Measurements from ENCODE around the gene KLHL3. TPM values are rescaled to one million over a fixed set of nuclear protein-coding genes. Genes with fewer than 3 reads are reported as not detected.

The KLHL3 gene
- total RNA-seq, 3 donors from 2014 or later = 4.2 to 6.7 (median 5.4) TPM

DNA sequence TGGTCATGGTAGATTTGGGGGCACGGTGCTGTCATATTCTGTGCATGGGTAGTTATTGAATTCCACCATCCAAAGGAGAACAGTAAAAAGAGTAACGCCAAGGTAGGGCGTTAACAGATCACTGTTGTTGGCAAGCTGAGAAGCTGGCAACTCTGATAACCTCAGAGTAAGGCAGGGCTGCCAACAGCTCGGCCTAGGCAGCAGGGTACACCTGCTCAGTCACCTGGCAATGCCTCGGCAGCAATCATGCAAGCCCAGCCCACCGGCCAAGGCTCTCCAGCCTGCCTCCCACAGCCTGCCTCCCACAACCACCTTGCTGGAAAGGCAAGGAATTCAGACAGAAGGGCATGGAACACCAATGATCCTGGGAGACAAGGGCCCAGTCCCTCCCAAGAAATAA is 63.9 kb downstream of the KLHL3 start:
- DNase-seq (peak in 2 of 3 donors; percentile 11 to 27), ATAC-seq (peak; percentile 70)

DNA sequence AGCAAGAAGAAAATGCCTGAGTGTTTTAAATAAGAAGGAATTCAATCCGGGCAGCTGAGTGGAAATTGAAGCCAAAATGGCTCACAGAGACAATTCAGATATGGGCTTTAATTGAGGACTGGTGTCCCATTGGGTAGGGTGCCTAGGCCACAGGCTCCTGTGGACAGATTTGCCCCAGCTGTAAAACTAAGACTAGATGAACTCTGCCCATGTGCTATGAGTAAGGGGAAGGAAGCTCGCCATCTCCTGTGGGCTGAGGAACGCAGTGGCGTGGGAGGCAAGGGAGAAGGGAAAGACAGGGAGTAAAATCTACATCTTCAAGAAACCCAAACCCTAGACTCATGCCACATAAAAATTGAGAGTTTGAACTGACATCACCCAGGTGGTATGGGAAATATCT is 66.1 kb downstream of the KLHL3 start:
- no peaks in the 10 kb centered on the region for H3K9me3 ChIP-seq
- H3K4me1 ChIP-seq (ENCODE audit: low read depth) = no peaks in the 10 kb centered on the region
- intact Hi-C loops (cut with DNase I, micrococcal nuclease) = no loop called here
- TF ChIP-seq, protein P1, sequence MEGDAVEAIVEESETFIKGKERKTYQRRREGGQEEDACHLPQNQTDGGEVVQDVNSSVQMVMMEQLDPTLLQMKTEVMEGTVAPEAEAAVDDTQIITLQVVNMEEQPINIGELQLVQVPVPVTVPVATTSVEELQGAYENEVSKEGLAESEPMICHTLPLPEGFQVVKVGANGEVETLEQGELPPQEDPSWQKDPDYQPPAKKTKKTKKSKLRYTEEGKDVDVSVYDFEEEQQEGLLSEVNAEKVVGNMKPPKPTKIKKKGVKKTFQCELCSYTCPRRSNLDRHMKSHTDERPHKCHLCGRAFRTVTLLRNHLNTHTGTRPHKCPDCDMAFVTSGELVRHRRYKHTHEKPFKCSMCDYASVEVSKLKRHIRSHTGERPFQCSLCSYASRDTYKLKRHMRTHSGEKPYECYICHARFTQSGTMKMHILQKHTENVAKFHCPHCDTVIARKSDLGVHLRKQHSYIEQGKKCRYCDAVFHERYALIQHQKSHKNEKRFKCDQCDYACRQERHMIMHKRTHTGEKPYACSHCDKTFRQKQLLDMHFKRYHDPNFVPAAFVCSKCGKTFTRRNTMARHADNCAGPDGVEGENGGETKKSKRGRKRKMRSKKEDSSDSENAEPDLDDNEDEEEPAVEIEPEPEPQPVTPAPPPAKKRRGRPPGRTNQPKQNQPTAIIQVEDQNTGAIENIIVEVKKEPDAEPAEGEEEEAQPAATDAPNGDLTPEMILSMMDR (IDR thresholded peaks at IDR 0.05) = no peak
- H3K4me3 ChIP-seq = no peak overlapping the region
- DNase-seq (no peak), ATAC-seq (no peak)
- no peaks in the 10 kb centered on the region for H3K36me3 ChIP-seq (ENCODE audit: low read depth)

More for the DNA sequence above, 63.9 kb downstream of the KLHL3 start:
- TF ChIP-seq, protein P1 (IDR thresholded peaks at IDR 0.05) = no peak
- intact Hi-C loops (cut with DNase I, micrococcal nuclease) = no loop called here
- H3K36me3 ChIP-seq (ENCODE audit: low read depth) = no peaks in the 10 kb centered on the region
- no peaks in the 10 kb centered on the region for H3K9me3 ChIP-seq
- no peak overlapping the region for H3K4me3 ChIP-seq
- no peaks in the 10 kb centered on the region for H3K4me1 ChIP-seq (ENCODE audit: low read depth)

DNA sequence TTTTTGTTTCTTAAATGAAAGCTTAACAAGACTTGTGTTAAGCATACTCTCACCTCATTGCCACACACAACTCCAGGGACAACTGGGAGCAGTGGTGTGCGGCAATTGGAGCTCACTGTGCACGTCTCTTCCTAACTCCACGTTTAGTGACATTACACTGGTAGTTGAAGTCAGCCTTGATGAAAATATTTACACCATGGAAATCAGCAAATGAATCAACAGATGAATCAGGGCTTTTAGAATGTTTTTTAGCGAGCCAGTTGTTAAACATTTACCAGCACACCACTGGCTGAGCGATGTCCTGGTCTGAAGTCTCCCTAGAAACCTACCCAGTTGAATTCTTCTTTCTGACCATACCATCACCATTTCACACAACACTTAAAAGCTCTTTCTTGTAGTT is 67.3 kb downstream of the KLHL3 start:
- no peaks in the 10 kb centered on the region for H3K36me3 ChIP-seq (ENCODE audit: low read depth)

DNA sequence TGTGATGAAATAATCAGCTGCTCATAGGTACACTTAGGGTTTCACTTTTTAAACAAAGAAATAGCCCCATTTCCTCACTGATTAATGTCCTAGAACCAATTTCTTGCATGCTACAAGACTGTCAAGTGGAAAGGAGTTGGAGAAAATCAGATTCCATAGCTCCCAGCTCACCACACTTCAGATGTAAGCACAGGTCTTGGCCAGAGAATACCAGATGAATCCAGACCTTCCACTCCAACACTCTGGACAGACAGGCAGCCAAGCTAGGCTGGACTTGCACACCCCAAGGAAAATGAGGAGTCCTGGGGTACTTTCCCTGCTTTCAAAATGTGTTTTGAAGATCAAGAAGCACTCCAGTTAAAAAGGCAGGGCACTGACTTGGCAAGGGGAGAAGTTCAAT is 68.5 kb downstream of the KLHL3 start:
- DNase-seq = no peak
- Histone ChIP-seq H3K9me3 (no peaks in the 10 kb centered on the region), H3K4me1 (ENCODE audit: low read depth) (no peaks in the 10 kb centered on the region), H3K36me3 (ENCODE audit: low read depth) (no peaks in the 10 kb centered on the region), H3K4me3 (no peak overlapping the region)
- no peak for ATAC-seq
- TF ChIP-seq, protein P1 (IDR thresholded peaks at IDR 0.05) = no peak
- intact Hi-C loops (cut with DNase I, micrococcal nuclease) = no loop called here

More for the DNA sequence above, 67.3 kb downstream of the KLHL3 start:
- no peak overlapping the region for H3K4me3 ChIP-seq
- TF ChIP-seq, protein P1 (IDR thresholded peaks at IDR 0.05) = no peak
- H3K4me1 ChIP-seq (ENCODE audit: low read depth) = no peaks in the 10 kb centered on the region
- DNase-seq (no peak), ATAC-seq (no peak)
- H3K9me3 ChIP-seq = no peaks in the 10 kb centered on the region
- intact Hi-C loops (cut with DNase I, micrococcal nuclease) = no loop called here

DNA sequence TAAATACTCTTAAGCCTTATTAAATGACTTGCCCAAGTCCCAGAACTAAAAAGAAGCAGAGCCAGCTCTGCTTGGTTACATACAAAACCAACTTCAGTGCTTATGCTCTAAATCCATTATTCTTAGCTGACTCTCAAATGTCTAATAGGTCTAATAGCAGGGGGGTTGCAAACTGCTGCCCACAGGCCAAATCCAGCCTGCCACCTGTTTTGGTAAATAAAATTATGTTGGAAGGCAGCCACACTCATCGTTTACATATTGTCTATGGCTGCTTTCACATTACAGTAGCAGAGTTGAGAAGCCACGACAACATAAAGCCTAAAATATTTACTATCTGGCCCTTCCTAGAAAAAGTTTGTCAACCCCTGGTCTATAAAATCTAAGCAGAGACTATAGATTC is 69.0 kb downstream of the KLHL3 start:
- no peaks in the 10 kb centered on the region for H3K36me3 ChIP-seq (ENCODE audit: low read depth)
- DNase-seq (no peak), ATAC-seq (no peak)
- intact Hi-C loops (cut with DNase I, micrococcal nuclease) = no loop called here
- TF ChIP-seq, protein P1 (IDR thresholded peaks at IDR 0.05) = no peak
- H3K4me1 ChIP-seq (ENCODE audit: low read depth) = no peaks in the 10 kb centered on the region
- no peaks in the 10 kb centered on the region for H3K9me3 ChIP-seq
- no peak overlapping the region for H3K4me3 ChIP-seq

DNA sequence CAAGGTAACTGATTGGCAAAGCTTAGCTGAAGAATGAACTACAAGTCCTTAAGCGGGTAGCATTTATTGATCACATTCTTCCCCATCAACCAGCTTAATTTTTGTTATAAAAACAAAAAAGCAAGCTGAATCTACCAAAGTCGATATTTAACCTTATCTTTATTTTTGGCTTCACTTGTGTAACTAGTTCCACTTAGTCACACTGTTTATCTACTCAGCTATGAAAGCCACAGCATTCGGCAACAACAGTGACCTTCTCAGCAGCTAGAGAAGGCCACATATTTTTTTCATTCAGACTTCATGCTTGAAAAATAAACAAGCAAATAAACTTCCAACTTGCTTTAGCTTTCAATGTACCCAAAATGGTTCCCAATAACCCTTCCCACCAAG is 69.4 kb downstream of the KLHL3 start:
- Histone ChIP-seq H3K36me3 (ENCODE audit: low read depth) (no peaks in the 10 kb centered on the region), H3K4me1 (ENCODE audit: low read depth) (no peaks in the 10 kb centered on the region), H3K4me3 (no peak overlapping the region), H3K9me3 (no peaks in the 10 kb centered on the region)
- DNase-seq = no peak
- ATAC-seq = no peak
- intact Hi-C loops (cut with DNase I, micrococcal nuclease) = no loop called here
- TF ChIP-seq, protein P1 (IDR thresholded peaks at IDR 0.05) = no peak

Data from mucosa of descending colon (tissue), 3 donors.